ENCODE data around the gene FES. TPM values are rescaled to one million over a fixed set of nuclear protein-coding genes. Genes with fewer than 3 reads are reported as not detected.

The FES gene
- total and polyA plus RNA-seq, 7 donors = 4.9 to 35.5 (median 28.0) TPM

- WGBS, 2 donors = 86 to 93% methylated on average over 12 of the region's 12 CpGs
- no peak overlapping the region for H3K27ac ChIP-seq
- TF ChIP-seq POLR2A (IDR thresholded peaks at IDR 0.05) (no peak), POLR2AphosphoS5 (IDR thresholded peaks at IDR 0.05) (no peak), EP300 (IDR thresholded peaks at IDR 0.05) (no peak)
- TF ChIP-seq, protein P1, sequence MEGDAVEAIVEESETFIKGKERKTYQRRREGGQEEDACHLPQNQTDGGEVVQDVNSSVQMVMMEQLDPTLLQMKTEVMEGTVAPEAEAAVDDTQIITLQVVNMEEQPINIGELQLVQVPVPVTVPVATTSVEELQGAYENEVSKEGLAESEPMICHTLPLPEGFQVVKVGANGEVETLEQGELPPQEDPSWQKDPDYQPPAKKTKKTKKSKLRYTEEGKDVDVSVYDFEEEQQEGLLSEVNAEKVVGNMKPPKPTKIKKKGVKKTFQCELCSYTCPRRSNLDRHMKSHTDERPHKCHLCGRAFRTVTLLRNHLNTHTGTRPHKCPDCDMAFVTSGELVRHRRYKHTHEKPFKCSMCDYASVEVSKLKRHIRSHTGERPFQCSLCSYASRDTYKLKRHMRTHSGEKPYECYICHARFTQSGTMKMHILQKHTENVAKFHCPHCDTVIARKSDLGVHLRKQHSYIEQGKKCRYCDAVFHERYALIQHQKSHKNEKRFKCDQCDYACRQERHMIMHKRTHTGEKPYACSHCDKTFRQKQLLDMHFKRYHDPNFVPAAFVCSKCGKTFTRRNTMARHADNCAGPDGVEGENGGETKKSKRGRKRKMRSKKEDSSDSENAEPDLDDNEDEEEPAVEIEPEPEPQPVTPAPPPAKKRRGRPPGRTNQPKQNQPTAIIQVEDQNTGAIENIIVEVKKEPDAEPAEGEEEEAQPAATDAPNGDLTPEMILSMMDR (IDR thresholded peaks at IDR 0.05) = no peak
- peaks cover 42 to 99% (median 81%) of the 10 kb centered on the region in 4 donors for H3K36me3 ChIP-seq
- intact Hi-C loops (cut with DNase I) = no loop called here
- H3K27me3 ChIP-seq = no peaks in the 10 kb centered on the region
- no peaks in the 10 kb centered on the region for H3K4me1 ChIP-seq
- H3K4me3 ChIP-seq = no peak overlapping the region
- no peaks in the 10 kb centered on the region for H3K9me3 ChIP-seq
- peak; percentile 40 for DNase-seq
These were observed 58.2 kb downstream of the FES start for GRCh38 chr15:90942354-90943120.

GRCh38 chr15:90945091-90945490 lies 60.8 kb downstream of the FES start:
- DNase-seq = no peak
- Histone ChIP-seq H3K27ac (no peak overlapping the region), H3K9me3 (no peaks in the 10 kb centered on the region), H3K27me3 (no peaks in the 10 kb centered on the region), H3K4me1 (no peaks in the 10 kb centered on the region), H3K36me3 (peaks cover 40 to 99% (median 82%) of the 10 kb centered on the region in 4 donors), H3K4me3 (no peak overlapping the region)
- 88 to 96% methylated on average over 7 of the region's 7 CpGs for WGBS, 2 donors
- no peak for TF ChIP-seq POLR2A (IDR thresholded peaks at IDR 0.05)
- no peak for TF ChIP-seq EP300 (IDR thresholded peaks at IDR 0.05)
- no peak for TF ChIP-seq POLR2AphosphoS5 (IDR thresholded peaks at IDR 0.05)
- TF ChIP-seq, protein P1 (IDR thresholded peaks at IDR 0.05) = no peak
- intact Hi-C loops (cut with DNase I) = no loop called here

Small RNA genes within 50 kb of the gene (small RNA-seq; reads per million reads assigned to genes)
- gene RN7SL363P = 0 reads per million in 3 donors

Other genes starting within 250 kb of the FES start
- under 1 TPM in 3 of 4 donors, not detected in 1; 0.54 to 0.99 (median 0.71) TPM for gene BLM, start 167.2 kb upstream of the FES start, total RNA-seq
- 1 to 10 TPM in 2 of 3 donors, under 1 TPM in 1; 0.60 to 6.2 (median 3.0) TPM for gene BLM, start 167.2 kb upstream of the FES start, polyA plus RNA-seq
- gene FURIN, start 15.9 kb upstream of the FES start, total RNA-seq = 10 to 100 TPM; 21.0 to 35.0 (median 24.3) TPM
- gene FURIN, start 15.9 kb upstream of the FES start, polyA plus RNA-seq = 10 to 100 TPM; 23.4 to 69.2 (median 30.1) TPM
- 10 to 100 TPM; 27.2 to 57.6 (median 38.4) TPM for gene MAN2A2, start 18.8 kb downstream of the FES start, total RNA-seq
- gene MAN2A2, start 18.8 kb downstream of the FES start, polyA plus RNA-seq = 10 to 100 TPM in 1 of 3 donors, 1 to 10 TPM in 2; 3.7 to 31.0 (median 4.8) TPM
- 10 to 100 TPM in 1 of 4 donors, 1 to 10 TPM in 3; 5.2 to 10.7 (median 7.0) TPM for gene HDDC3, start 48.0 kb downstream of the FES start, total RNA-seq
- 10 to 100 TPM; 19.1 to 27.0 (median 24.0) TPM for gene HDDC3, start 48.0 kb downstream of the FES start, polyA plus RNA-seq
- gene UNC45A, start 50.8 kb downstream of the FES start, total RNA-seq = 10 to 100 TPM; 36.0 to 63.5 (median 60.2) TPM
- 10 to 100 TPM; 28.8 to 50.4 (median 31.4) TPM for gene UNC45A, start 50.8 kb downstream of the FES start, polyA plus RNA-seq
- 1 to 10 TPM; 5.2 to 8.0 (median 6.7) TPM for gene RCCD1, start 70.4 kb downstream of the FES start, total RNA-seq
- gene RCCD1, start 70.4 kb downstream of the FES start, polyA plus RNA-seq = 10 to 100 TPM in 1 of 3 donors, 1 to 10 TPM in 2; 4.2 to 11.8 (median 6.7) TPM
- gene PRC1, start 110.0 kb downstream of the FES start, total RNA-seq = 10 to 100 TPM in 1 of 4 donors, 1 to 10 TPM in 3; 1.8 to 13.8 (median 6.4) TPM
- gene PRC1, start 110.0 kb downstream of the FES start, polyA plus RNA-seq = 10 to 100 TPM in 2 of 3 donors, 1 to 10 TPM in 1; 4.8 to 44.2 (median 12.3) TPM
- 1 to 10 TPM; 6.6 to 9.3 (median 7.6) TPM for gene VPS33B, start 138.1 kb downstream of the FES start, total RNA-seq
- gene VPS33B, start 138.1 kb downstream of the FES start, polyA plus RNA-seq = 10 to 100 TPM in 2 of 3 donors, 1 to 10 TPM in 1; 7.4 to 13.4 (median 13.2) TPM
- gene SV2B, start 215.8 kb downstream of the FES start, total RNA-seq = 1 to 10 TPM; 2.5 to 5.0 (median 3.6) TPM
- gene SV2B, start 215.8 kb downstream of the FES start, polyA plus RNA-seq = 1 to 10 TPM in 1 of 3 donors, not detected in 2; 2.0 TPM